ENCODE results near the gene DESI1. TPM values are rescaled to one million over a fixed set of nuclear protein-coding genes. Genes with fewer than 3 reads are reported as not detected.
"Not testable (repeated sequence)": the region's sequence is repeated elsewhere in the genome, so short reads cannot be mapped to it uniquely, and the experiment has no call there.

DESI1 gene
- 57.3 and 58.5 TPM in 2 replicates for total RNA-seq

DNA sequence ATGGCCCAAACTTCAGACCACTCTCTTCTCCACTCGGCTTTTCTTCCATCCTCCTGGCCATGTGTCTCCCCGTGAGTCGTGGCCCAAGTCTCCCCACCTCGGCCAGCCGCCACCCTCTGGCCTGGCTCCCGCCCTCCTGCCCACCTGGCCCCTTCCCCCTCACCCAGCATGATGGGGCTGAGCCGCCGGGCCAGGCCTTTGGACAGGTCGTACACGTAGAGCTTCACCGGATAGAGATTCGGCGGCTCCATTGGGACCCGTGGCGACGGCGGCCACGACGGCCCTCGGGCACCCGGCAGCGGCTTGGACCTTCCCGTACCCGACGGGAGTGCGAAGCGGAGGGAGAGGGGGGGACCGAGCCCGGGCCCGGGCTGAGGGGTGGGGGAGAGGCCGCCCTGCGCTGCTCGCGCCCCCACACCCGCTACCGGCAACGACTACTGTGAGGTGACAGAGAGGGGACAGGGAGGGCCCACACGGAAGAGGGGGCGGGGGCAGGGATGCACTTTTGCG, at the start of gene DESI1:
DESI1 (minus strand) TSS at position 455 of the 510 bp plus-strand sequence; CDS start at position 251, 204 bp downstream.
- no peaks in the 10 kb centered on the region for H3K9me3 Mint-ChIP-seq
- H3K4me1 Mint-ChIP-seq (ENCODE audit: low read depth), result peaks cover 37% of the 10 kb centered on the region
- intact Hi-C loops (cut with micrococcal nuclease), result loop anchor here (1.0 to 10.0 kb wide), 5 partner anchors 17 to 176 kb away; partner anchors contain the start of genes POLR3H and TOB2
- H3K27me3 Mint-ChIP-seq (ENCODE audit: low read depth), result no peaks in the 10 kb centered on the region
- H3K36me3 Mint-ChIP-seq (ENCODE audit: low read depth), result peaks cover 58% of the 10 kb centered on the region
- peak within 1 kb of the TSS; percentile 94 for H3K27ac Mint-ChIP-seq
- peak within 1 kb of the TSS; percentile 91 for H3K4me3 Mint-ChIP-seq (ENCODE audit: low read depth)
- DNase-seq (ENCODE audit: low spot score), result no peak

DNA sequence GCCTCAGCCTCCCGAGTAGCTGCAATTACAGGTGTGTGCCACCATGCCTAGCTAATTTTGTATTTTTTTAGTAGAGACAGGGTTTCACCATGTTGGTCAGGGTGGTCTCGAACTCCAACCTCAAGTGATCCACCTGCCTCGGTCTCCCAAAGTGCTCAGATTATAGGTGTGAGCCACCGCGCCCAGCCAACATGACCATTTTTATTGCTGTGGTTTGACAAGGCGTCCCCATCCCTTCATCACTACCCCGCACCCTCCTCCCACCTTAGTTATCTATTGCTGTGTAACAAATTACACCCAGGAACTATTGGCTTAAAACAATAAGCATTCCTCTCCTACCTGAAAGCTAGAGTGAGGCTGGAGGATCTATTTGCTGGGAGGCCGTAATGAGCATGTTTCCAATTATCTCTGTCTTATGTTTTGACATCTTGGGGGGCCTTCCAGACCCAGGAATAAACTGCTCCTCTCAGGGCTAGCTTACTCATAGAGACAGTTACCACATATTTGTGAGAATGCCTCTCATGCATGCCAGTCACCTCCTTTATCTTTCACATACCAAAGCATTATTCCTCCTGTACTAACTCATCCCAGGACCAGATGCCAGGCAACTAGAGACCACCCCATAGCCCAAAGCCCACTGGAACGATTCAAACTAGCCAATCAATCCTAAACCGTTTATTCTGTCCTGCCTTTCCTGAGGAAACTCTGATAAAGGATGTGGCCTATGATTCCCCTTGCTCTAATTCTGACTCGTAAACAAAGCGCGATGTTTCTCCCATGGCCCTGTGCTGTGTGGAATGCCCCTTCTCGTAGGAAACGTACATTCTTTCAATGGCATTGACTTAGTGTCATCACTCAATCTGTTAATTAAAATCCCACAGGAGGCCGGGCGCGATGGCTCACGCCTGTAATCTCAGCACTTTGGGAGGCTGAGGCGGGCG, 48.4 kb upstream of the DESI1 start:
- Mint-ChIP-seq H3K36me3 (ENCODE audit: low read depth) (peaks cover 49% of the 10 kb centered on the region), H3K27me3 (ENCODE audit: low read depth) (no peaks in the 10 kb centered on the region), H3K9me3 (no peaks in the 10 kb centered on the region), H3K4me3 (ENCODE audit: low read depth) (no peak overlapping the region), H3K4me1 (ENCODE audit: low read depth) (peaks cover 8% of the 10 kb centered on the region), H3K27ac (peak overlapping the region; percentile 28)
- intact Hi-C loops (cut with micrococcal nuclease), result no loop called here
- DNase-seq (ENCODE audit: low spot score), result no peak

DNA sequence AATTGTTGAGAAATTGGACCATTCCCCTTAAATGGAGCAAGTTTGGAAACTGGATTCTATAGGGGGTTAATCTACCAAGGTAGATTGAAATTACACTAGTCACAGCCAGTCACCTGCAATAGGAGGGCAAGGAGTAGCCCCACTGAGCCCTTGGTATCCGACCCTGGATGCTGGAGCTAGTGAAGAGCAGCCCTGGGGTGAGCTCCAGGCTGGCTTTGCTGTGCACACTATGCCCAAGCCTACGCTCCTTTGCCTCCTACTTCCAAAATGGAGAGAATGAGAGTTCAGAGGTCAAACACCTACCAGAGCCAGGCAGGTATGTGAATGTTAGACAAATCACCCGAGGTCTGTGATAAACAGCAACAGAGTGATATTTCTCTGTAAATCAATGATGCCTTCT, 44.1 kb upstream of the DESI1 start:
- intact Hi-C loops (cut with micrococcal nuclease), result no loop called here
- Mint-ChIP-seq H3K27ac (no peak overlapping the region), H3K9me3 (no peaks in the 10 kb centered on the region), H3K36me3 (ENCODE audit: low read depth) (peaks cover 59% of the 10 kb centered on the region), H3K4me3 (ENCODE audit: low read depth) (no peak overlapping the region), H3K4me1 (ENCODE audit: low read depth) (peaks cover 8% of the 10 kb centered on the region), H3K27me3 (ENCODE audit: low read depth) (no peaks in the 10 kb centered on the region)
- DNase-seq (ENCODE audit: low spot score), result no peak

DNA sequence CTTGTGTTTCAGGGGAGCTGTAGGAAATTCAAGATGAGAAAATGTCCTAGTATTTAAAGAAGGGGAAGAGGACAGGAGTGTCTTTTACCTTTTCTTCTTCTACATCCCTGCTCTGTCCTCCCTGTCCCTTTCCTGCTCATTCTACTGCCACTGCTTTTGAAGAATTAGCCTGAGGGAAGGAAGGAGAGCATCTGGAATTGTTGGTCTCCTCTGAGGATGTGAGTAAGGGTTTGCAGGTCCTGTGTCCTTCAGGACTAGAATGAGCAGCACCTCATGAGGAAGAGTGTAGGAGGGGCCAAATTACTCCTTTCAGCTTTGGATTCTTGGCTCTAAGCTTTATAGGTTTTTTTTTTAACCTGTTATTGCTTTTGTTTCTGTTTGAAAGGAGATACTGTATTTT, 43.6 kb upstream of the DESI1 start:
- DNase-seq (ENCODE audit: low spot score), result no peak
- Mint-ChIP-seq H3K9me3 (no peaks in the 10 kb centered on the region), H3K4me3 (ENCODE audit: low read depth) (no peak overlapping the region), H3K36me3 (ENCODE audit: low read depth) (peaks cover 58% of the 10 kb centered on the region), H3K27me3 (ENCODE audit: low read depth) (no peaks in the 10 kb centered on the region), H3K27ac (no peak overlapping the region), H3K4me1 (ENCODE audit: low read depth) (peaks cover 8% of the 10 kb centered on the region)
- intact Hi-C loops (cut with micrococcal nuclease), result no loop called here

DNA sequence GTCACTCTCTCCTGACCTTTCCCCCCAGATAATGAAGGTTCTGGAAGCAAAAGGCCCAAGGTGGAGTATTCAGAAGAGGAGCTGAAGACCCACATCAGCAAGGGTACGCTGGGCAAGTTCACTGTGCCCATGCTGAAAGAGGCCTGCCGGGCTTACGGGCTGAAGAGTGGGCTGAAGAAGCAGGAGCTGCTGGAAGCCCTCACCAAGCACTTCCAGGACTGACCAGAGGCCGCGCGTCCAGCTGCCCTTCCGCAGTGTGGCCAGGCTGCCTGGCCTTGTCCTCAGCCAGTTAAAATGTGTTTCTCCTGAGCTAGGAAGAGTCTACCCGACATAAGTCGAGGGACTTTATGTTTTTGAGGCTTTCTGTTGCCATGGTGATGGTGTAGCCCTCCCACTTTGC, 42.8 kb upstream of the DESI1 start:
- peaks cover 59% of the 10 kb centered on the region for H3K36me3 Mint-ChIP-seq (ENCODE audit: low read depth)
- H3K4me3 Mint-ChIP-seq (ENCODE audit: low read depth); H3K27me3 Mint-ChIP-seq (ENCODE audit: low read depth); H3K4me1 Mint-ChIP-seq (ENCODE audit: low read depth); H3K27ac Mint-ChIP-seq; H3K9me3 Mint-ChIP-seq; DNase-seq (ENCODE audit: low spot score); intact Hi-C loops (cut with micrococcal nuclease): not testable (repeated sequence)

DNA sequence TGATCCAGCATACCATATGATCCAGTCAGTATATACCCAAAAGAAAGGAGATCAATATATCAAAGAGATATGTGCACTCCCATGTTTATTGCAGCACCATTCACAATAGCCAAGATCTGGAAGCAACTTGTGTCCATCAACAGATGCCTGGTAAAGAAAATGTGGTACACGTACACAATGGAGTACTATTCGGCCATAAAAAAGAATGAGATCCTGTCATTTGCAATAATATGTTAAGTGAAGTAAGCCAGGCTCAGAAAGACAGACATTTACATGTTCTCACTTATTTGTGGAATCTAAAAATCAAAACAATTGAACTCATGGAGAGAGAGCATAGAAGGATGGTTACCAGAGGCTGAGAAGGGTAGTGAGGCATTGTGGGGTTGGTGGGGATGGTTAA, 40.9 kb upstream of the DESI1 start:
- intact Hi-C loops (cut with micrococcal nuclease), result no loop called here
- H3K27ac Mint-ChIP-seq, result no peak overlapping the region
- no peaks in the 10 kb centered on the region for H3K9me3 Mint-ChIP-seq
- no peak for DNase-seq (ENCODE audit: low spot score)
- H3K4me1 Mint-ChIP-seq (ENCODE audit: low read depth), result peaks cover under 1% of the 10 kb centered on the region
- H3K27me3 Mint-ChIP-seq (ENCODE audit: low read depth), result no peaks in the 10 kb centered on the region
- peaks cover 73% of the 10 kb centered on the region for H3K36me3 Mint-ChIP-seq (ENCODE audit: low read depth)
- no peak overlapping the region for H3K4me3 Mint-ChIP-seq (ENCODE audit: low read depth)

DNA sequence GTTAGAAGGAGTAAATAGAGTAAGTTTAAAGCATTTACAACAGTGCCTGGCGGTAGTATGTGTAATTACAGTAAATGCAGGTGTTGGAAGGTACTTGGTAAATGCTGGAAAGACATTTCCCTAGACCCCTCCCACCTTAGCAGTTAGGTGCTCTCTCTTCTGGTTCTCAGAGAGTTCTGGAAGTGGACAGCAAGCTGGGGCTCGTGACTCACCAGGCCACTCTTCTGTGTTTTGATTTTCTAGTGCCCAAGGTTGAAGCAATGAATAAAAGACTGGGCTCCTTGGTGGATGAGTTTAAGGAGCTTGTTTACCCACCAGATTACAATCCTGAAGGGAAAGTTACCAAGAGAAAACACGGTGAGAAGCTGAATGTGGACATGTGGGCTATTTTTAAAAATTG, 40.2 kb upstream of the DESI1 start:
- intact Hi-C loops (cut with micrococcal nuclease), result no loop called here
- H3K27ac Mint-ChIP-seq, result no peak overlapping the region

DNA sequence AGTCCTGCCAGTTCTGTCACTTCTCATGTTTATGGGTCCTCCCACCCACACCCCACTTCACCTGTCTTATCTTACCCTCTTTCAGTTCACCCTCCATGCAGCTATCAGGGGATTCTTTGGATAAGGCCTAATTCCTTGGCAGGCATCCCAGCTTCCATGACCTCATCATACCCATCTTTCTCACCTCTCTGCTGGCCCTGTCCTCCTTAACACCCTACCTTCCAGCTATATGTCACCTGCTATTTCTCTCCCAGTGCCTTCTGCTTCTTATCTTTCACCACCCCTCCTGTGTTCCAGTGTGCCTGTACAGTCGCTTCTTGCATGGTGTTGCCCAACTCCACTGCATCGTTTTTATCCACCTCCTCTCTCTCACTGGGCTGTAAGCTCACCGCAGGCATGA, 39.6 kb upstream of the DESI1 start:
- Mint-ChIP-seq H3K9me3 (no peaks in the 10 kb centered on the region), H3K27me3 (ENCODE audit: low read depth) (no peaks in the 10 kb centered on the region), H3K4me3 (ENCODE audit: low read depth) (no peak overlapping the region), H3K4me1 (ENCODE audit: low read depth) (no peaks in the 10 kb centered on the region), H3K27ac (no peak overlapping the region), H3K36me3 (ENCODE audit: low read depth) (peaks cover 82% of the 10 kb centered on the region)
- no peak for DNase-seq (ENCODE audit: low spot score)
- intact Hi-C loops (cut with micrococcal nuclease), result no loop called here

More for the DNA sequence above, 40.2 kb upstream of the DESI1 start:
- no peaks in the 10 kb centered on the region for H3K9me3 Mint-ChIP-seq
- peaks cover 78% of the 10 kb centered on the region for H3K36me3 Mint-ChIP-seq (ENCODE audit: low read depth)
- H3K4me3 Mint-ChIP-seq (ENCODE audit: low read depth), result no peak overlapping the region
- DNase-seq (ENCODE audit: low spot score), result no peak
- H3K27me3 Mint-ChIP-seq (ENCODE audit: low read depth), result no peaks in the 10 kb centered on the region
- no peaks in the 10 kb centered on the region for H3K4me1 Mint-ChIP-seq (ENCODE audit: low read depth)

DNA sequence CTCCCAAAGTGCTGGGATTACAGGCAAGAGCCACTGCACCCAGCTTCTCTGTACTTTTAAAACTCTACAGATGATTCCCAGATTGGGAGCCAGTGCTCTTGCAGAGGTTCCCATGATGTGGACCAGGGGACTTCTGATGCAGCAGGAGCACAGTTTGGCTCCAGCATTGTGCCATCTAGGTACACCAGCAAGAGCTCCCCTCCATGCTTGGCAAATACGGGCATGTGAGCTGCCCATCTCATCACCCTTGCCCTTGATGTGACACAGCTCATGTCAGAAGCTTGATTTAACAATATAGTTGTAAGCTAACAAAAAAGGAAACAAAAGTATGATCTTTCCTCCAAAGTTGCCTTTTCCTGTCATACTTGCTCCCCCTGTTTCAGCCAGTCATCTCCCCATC, 39.1 kb upstream of the DESI1 start:
- intact Hi-C loops (cut with micrococcal nuclease), result no loop called here
- no peaks in the 10 kb centered on the region for H3K27me3 Mint-ChIP-seq (ENCODE audit: low read depth)
- H3K4me3 Mint-ChIP-seq (ENCODE audit: low read depth), result no peak overlapping the region
- no peaks in the 10 kb centered on the region for H3K9me3 Mint-ChIP-seq
- H3K4me1 Mint-ChIP-seq (ENCODE audit: low read depth), result no peaks in the 10 kb centered on the region
- DNase-seq (ENCODE audit: low spot score), result no peak
- peaks cover 81% of the 10 kb centered on the region for H3K36me3 Mint-ChIP-seq (ENCODE audit: low read depth)
- no peak overlapping the region for H3K27ac Mint-ChIP-seq

DNA sequence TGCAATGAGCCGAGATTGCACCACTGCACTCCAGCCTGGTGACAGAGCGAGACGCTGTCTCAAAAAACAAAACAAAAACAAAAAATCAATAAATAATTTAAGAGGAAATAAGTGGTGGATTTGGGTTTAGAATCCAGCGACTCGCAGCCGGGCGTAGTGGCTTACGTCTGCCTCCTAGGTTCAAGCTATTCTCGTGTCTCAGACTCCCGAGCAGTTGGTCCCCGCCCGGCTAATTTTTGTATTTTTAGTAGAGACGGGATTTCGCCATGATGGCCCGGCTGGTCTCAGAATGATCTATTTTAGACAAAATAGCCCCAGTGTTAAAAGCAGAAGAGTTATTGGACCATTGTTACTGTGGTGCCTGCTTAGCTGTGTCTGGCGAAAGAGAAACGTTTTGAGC, 38.0 kb upstream of the DESI1 start:
- Mint-ChIP-seq H3K27ac (no peak overlapping the region), H3K4me1 (ENCODE audit: low read depth) (no peaks in the 10 kb centered on the region), H3K9me3 (no peaks in the 10 kb centered on the region), H3K36me3 (ENCODE audit: low read depth) (peaks cover 82% of the 10 kb centered on the region), H3K27me3 (ENCODE audit: low read depth) (no peaks in the 10 kb centered on the region), H3K4me3 (ENCODE audit: low read depth) (no peak overlapping the region)
- intact Hi-C loops (cut with micrococcal nuclease), result no loop called here
- DNase-seq (ENCODE audit: low spot score), result no peak

DNA sequence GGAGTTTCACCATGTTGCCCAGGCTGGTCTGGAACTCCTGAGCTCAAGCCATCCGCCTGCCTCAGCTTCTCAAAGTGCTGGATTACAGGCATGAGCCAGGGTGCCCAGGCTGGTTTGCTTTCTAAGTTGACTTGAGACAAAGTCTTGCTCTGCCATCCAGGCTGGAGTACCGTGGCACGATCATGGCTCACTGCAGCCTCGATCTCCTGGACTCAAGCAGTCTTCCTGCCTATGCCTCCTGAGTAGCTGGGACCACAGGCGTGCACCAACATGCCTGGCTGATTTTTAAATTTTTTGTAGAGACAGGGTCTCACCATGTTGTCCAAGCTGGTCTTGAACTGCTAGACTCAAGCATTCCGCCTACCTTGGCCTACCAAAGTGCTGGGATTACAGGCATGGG, 36.9 kb upstream of the DESI1 start:
- no peak for DNase-seq (ENCODE audit: low spot score)
- intact Hi-C loops (cut with micrococcal nuclease), result no loop called here
- no peaks in the 10 kb centered on the region for H3K27me3 Mint-ChIP-seq (ENCODE audit: low read depth)
- no peaks in the 10 kb centered on the region for H3K4me1 Mint-ChIP-seq (ENCODE audit: low read depth)
- H3K4me3 Mint-ChIP-seq (ENCODE audit: low read depth), result no peak overlapping the region
- no peak overlapping the region for H3K27ac Mint-ChIP-seq
- H3K9me3 Mint-ChIP-seq, result no peaks in the 10 kb centered on the region
- H3K36me3 Mint-ChIP-seq (ENCODE audit: low read depth), result peaks cover 80% of the 10 kb centered on the region

DNA sequence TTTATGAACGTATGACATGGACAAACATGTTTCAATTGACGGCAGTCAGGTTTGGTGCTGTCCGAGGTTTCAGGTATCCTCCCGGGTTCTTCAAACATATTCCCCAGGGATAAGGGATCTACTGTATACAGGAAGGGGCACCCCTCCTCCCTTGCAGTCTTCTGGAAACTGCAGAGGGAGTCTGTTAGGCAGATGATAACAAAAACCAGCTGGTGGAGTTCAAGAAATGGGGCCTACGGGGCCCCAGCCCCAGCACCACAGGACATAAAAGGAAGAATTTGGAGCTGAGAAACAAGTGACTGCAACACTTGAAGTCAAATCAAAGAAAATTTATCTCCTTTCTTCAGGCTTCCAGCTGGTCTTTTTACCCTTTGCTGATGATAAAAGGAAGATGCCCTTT, 35.7 kb upstream of the DESI1 start:
- Mint-ChIP-seq H3K9me3 (no peaks in the 10 kb centered on the region), H3K27ac (no peak overlapping the region), H3K4me3 (ENCODE audit: low read depth) (no peak overlapping the region), H3K27me3 (ENCODE audit: low read depth) (no peaks in the 10 kb centered on the region), H3K4me1 (ENCODE audit: low read depth) (no peaks in the 10 kb centered on the region), H3K36me3 (ENCODE audit: low read depth) (peaks cover 86% of the 10 kb centered on the region)
- intact Hi-C loops (cut with micrococcal nuclease), result no loop called here
- DNase-seq (ENCODE audit: low spot score), result no peak

DNA sequence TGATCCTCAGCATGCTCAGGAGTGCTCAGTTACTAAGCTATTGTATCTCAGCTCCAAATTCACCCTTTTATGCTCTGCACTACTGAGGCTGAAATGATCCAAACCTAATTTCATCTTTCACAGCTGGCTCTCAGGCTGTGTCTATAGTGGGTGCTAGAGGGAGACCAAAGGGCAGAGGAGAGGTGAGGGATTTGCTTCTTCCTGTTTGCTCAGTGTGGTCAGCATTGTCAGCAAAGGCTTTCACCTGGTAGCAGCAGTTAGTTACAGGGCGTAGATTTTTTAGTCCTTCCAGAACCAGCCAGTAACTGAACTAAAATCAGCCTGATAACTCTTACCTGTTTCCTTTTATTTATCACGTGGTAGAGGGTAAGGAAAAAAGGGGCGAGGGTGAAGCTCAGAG, 33.5 kb upstream of the DESI1 start:
- Mint-ChIP-seq H3K4me3 (ENCODE audit: low read depth) (no peak overlapping the region), H3K4me1 (ENCODE audit: low read depth) (no peaks in the 10 kb centered on the region), H3K36me3 (ENCODE audit: low read depth) (peaks cover 82% of the 10 kb centered on the region), H3K27ac (no peak overlapping the region), H3K27me3 (ENCODE audit: low read depth) (no peaks in the 10 kb centered on the region), H3K9me3 (no peaks in the 10 kb centered on the region)
- DNase-seq (ENCODE audit: low spot score), result no peak
- intact Hi-C loops (cut with micrococcal nuclease), result no loop called here

Data from activated T-helper 2 cell treated with anti-CD3 and anti-CD28 coated beads, Interferon-gamma antibody, Interleukin-2, Interleukin-4, amounts not matched to agents 10 μg/mL and 5 μg/mL and 100 μg/mL, durations not matched to agents 14 hours and 24 hours and 36 hours (primary cell).